GM23248 (cell line): Measurements from ENCODE around the gene HINT3. TPM values are rescaled to one million over a fixed set of nuclear protein-coding genes. Genes with fewer than 3 reads are reported as not detected.
A peak's percentile ranks its signal among the peaks of the same experiment; 100 is the strongest.

Source experiments
- DNase-seq: peaks from one replicate; pipeline ENCODE4 v3.0.0-alpha.2; 2015
- H2AFZ ChIP-seq: fragments of 200-600 bp; sonication (generic); 2 replicates; pipeline ENCODE4 v1.6.1; 2016; ENCODE audit warnings: antibody characterized with exemption
- H3F3A ChIP-seq: fragments of 200-600 bp; sonication (generic); 2 replicates; pipeline ENCODE4 v1.6.1; 2016; ENCODE audit warnings: mild to moderate bottlenecking, antibody characterized with exemption, mixed run types; ENCODE audit not compliant: insufficient read depth
- H3K27ac ChIP-seq: fragments of 200-600 bp; sonication (generic); 2 replicates; pipeline ENCODE4 v1.5.1; 2016; ENCODE audit warnings: mild to moderate bottlenecking
- H3K27me3 ChIP-seq: fragments of 200-600 bp; sonication (generic); replicated peaks from 2 replicates; pipeline ENCODE4 v1.6.1; 2016; ENCODE audit warnings: mild to moderate bottlenecking; ENCODE audit not compliant: insufficient read depth
- H3K36me3 ChIP-seq: fragments of 200-600 bp; sonication (generic); 2 replicates; pipeline ENCODE4 v1.6.1; 2016; ENCODE audit warnings: low read depth, mild to moderate bottlenecking
- H3K4me1 ChIP-seq: fragments of 200-600 bp; sonication (generic); 2 replicates; pipeline ENCODE4 v1.6.1; 2016; ENCODE audit warnings: mild to moderate bottlenecking; ENCODE audit not compliant: insufficient read depth
- H3K4me2 ChIP-seq: fragments of 200-600 bp; sonication (generic); one replicate; pipeline ENCODE4 v1.6.1; 2016; ENCODE audit warnings: mild to moderate bottlenecking; ENCODE audit not compliant: unreplicated experiment
- H3K4me3 ChIP-seq: fragments of 200-600 bp; sonication (generic); 2 replicates; pipeline ENCODE4 v1.5.1; 2016; ENCODE audit warnings: mild to moderate bottlenecking
- H3K79me2 ChIP-seq: fragments of 200-600 bp; sonication (generic); 2 replicates; pipeline ENCODE4 v1.6.1; 2016; ENCODE audit warnings: mild to moderate bottlenecking; ENCODE audit not compliant: insufficient read depth
- H3K9ac ChIP-seq: fragments of 200-600 bp; sonication (generic); 2 replicates; pipeline ENCODE4 v1.6.1; 2016; ENCODE audit warnings: mild to moderate bottlenecking
- H3K9me2 ChIP-seq: fragments of 200-600 bp; sonication (generic); 2 replicates; pipeline ENCODE4 v1.6.1; 2016; ENCODE audit warnings: mixed run types, mild to moderate bottlenecking, moderate library complexity; ENCODE audit not compliant: insufficient read depth
- H3K9me3 ChIP-seq: fragments of 200-600 bp; sonication (generic); one replicate; pipeline ENCODE4 v1.6.1; 2017; ENCODE audit warnings: low read depth
- H4K20me1 ChIP-seq: fragments of 200-600 bp; sonication (generic); 2 replicates; pipeline ENCODE4 v1.6.0; 2016; ENCODE audit not compliant: insufficient read depth
- EZH2 ChIP-seq: fragments of 200-600 bp; sonication (generic); IDR thresholded peaks from 2 replicates; pipeline ENCODE4 v1.6.1; 2018; ENCODE audit warnings: antibody characterized with exemption, mild to moderate bottlenecking; ENCODE audit not compliant: insufficient read depth, poor library complexity, severe bottlenecking
- EZH2phosphoT487 ChIP-seq: fragments of 200-600 bp; sonication (generic); IDR thresholded peaks from 2 replicates; pipeline ENCODE4 v1.6.1; 2018; ENCODE audit warnings: antibody characterized with exemption, moderate library complexity, mild to moderate bottlenecking, low read depth; ENCODE audit not compliant: insufficient read depth
- WGBS, 2 experiments: methylation state at CpG; one replicate each; pipeline ENCODE4 v1.1.6; 2015 to 2017; ENCODE audit warnings: low lambda C conversion rate in 2 of 2, low coverage in 1 of 2; ENCODE audit errors: missing lambda C conversion rate in 2 of 2; 5-methylcytosine and 5-hydroxymethylcytosine counted together
- in situ Hi-C: fragments of 300-500 bp; cut with MboI; formaldehyde crosslinking; loops from 2 replicates; pipeline ENCODE4 v1.15.0; 2020
- polyA plus RNA-seq: library from polyadenylated mRNA; unstranded; fragments of >200 nt; fragmentation: Nextera tagmentation; extraction: Ambion mirVana; gene quantifications from 2 replicates; pipeline ENCODE4 v1.2.1, GENCODE V29; 2016
- total RNA-seq: library from RNA; depleted of rRNA; stranded (reverse); fragments of >200 nt; shearing (Covaris generic); gene quantifications from 2 replicates; pipeline ENCODE4 v1.2.3, GENCODE V29; 2014

The HINT3 gene
- total and polyA plus RNA-seq, 2 experiments from 2014 or later = 7.0 to 20.5 TPM

GRCh38 chr6:125919618-125920017 lies 37.0 kb upstream of the HINT3 start:
- 87 to 88% methylated on average over 3 of the region's 3 CpGs for WGBS, 2 experiments

GRCh38 chr6:125922322-125922860 lies 34.2 kb upstream of the HINT3 start:
- no peaks in the 10 kb centered on the region for H3K9me3 ChIP-seq
- peaks cover 18% of the 10 kb centered on the region; the same call in 1 of the 2 replicates for H3K36me3 ChIP-seq
- in situ Hi-C loops = no loop called here
- H3K4me3 ChIP-seq = no peak overlapping the region
- peaks cover 21% of the 10 kb centered on the region for H3K4me1 ChIP-seq
- no peak overlapping the region for H2AFZ ChIP-seq
- H3K4me2 ChIP-seq = no peak overlapping the region
- no peak for DNase-seq
- H3K9me2 ChIP-seq = no peaks in the 10 kb centered on the region
- H3F3A ChIP-seq = peaks cover 17% of the 10 kb centered on the region
- TF ChIP-seq EZH2 (no peak), EZH2phosphoT487 (no peak)
- H3K79me2 ChIP-seq = no peaks in the 10 kb centered on the region
- H3K9ac ChIP-seq = no peak overlapping the region
- 93% methylated on average over 8 of the region's 8 CpGs for WGBS, 2 experiments
- H3K27ac ChIP-seq = no peak overlapping the region
- no peaks in the 10 kb centered on the region for H3K27me3 ChIP-seq
- H4K20me1 ChIP-seq = no peaks in the 10 kb centered on the region

More at GRCh38 chr6:125919618-125920017, 37.0 kb upstream of the HINT3 start:
- Histone ChIP-seq H3K27ac (peak overlapping the region; percentile 75; the same call in 1 of the 2 replicates), H4K20me1 (no peaks in the 10 kb centered on the region), H3K9ac (peak overlapping the region; percentile 69; the same call in 1 of the 2 replicates), H3K9me2 (no peaks in the 10 kb centered on the region), H3K4me2 (peak overlapping the region; percentile 82), H3F3A (peaks cover 17% of the 10 kb centered on the region), H3K79me2 (no peaks in the 10 kb centered on the region), H3K36me3 (peaks cover 18% of the 10 kb centered on the region; the same call in 1 of the 2 replicates), H3K4me3 (peak overlapping the region; percentile 56), H2AFZ (no peak overlapping the region), H3K9me3 (no peaks in the 10 kb centered on the region), H3K4me1 (peaks cover 21% of the 10 kb centered on the region), H3K27me3 (no peaks in the 10 kb centered on the region)
- TF ChIP-seq EZH2 (no peak), EZH2phosphoT487 (no peak)
- no peak for DNase-seq
- in situ Hi-C loops = no loop called here

GRCh38 chr6:125923366-125923877 lies 33.1 kb upstream of the HINT3 start:
- 90 to 95% methylated on average over 4 of the region's 4 CpGs for WGBS, 2 experiments
- Histone ChIP-seq H4K20me1 (no peaks in the 10 kb centered on the region), H3K27me3 (no peaks in the 10 kb centered on the region), H3F3A (peaks cover 11% of the 10 kb centered on the region), H3K4me1 (peaks cover 19% of the 10 kb centered on the region), H3K79me2 (no peaks in the 10 kb centered on the region), H3K4me2 (no peak overlapping the region), H3K27ac (no peak overlapping the region), H3K9ac (no peak overlapping the region), H3K36me3 (peaks cover 18% of the 10 kb centered on the region; the same call in 1 of the 2 replicates), H2AFZ (no peak overlapping the region), H3K4me3 (no peak overlapping the region), H3K9me3 (no peaks in the 10 kb centered on the region), H3K9me2 (no peaks in the 10 kb centered on the region)
- in situ Hi-C loops = no loop called here
- DNase-seq = no peak
- TF ChIP-seq EZH2 (no peak), EZH2phosphoT487 (no peak)

GRCh38 chr6:125924169-125924568 lies 32.4 kb upstream of the HINT3 start:
- Histone ChIP-seq H2AFZ (no peak overlapping the region), H3K27ac (no peak overlapping the region), H3K9ac (no peak overlapping the region), H3K27me3 (no peaks in the 10 kb centered on the region), H4K20me1 (no peaks in the 10 kb centered on the region), H3K4me1 (peaks cover 11% of the 10 kb centered on the region), H3K36me3 (peaks cover 18% of the 10 kb centered on the region; the same call in 1 of the 2 replicates), H3K9me2 (no peaks in the 10 kb centered on the region), H3F3A (peaks cover 4% of the 10 kb centered on the region), H3K4me2 (no peak overlapping the region), H3K4me3 (no peak overlapping the region), H3K9me3 (no peaks in the 10 kb centered on the region), H3K79me2 (no peaks in the 10 kb centered on the region)
- in situ Hi-C loops = no loop called here
- 75 to 76% methylated on average over 2 of the region's 2 CpGs for whole genome bisulfite sequencing, 2 experiments
- TF ChIP-seq EZH2 = no peak
- peak; percentile 42 for DNase-seq
